Activated T-helper 1 cell treated with anti-CD3 and anti-CD28 coated beads, Interleukin-12 subunit alpha, Interleukin-12 subunit beta, Interleukin-2, Interleukin-4 antibody, amounts not matched to agents 30 ng/mL and 10 ng/mL and 1 ng/mL, durations not matched to agents 14 hours and 24 hours and 36 hours (primary cell): ENCODE results near the gene YDJC. TPM values are rescaled to one million over a fixed set of nuclear protein-coding genes. Genes with fewer than 3 reads are reported as not detected.
"Not testable (repeated sequence)": the region's sequence is repeated elsewhere in the genome, so short reads cannot be mapped to it uniquely, and the experiment has no call there.

Experiments used
- DNase-seq: peaks from one replicate; pipeline ENCODE4 v3.0.0; 2021; ENCODE audit warnings: low spot score
- H3K27ac Mint-ChIP-seq: one replicate; pipeline ENCODE4 v1.8.0; 2021; ENCODE audit warnings: mild to moderate bottlenecking, mixed read lengths
- H3K27me3 Mint-ChIP-seq: one replicate; pipeline ENCODE4 v1.8.0; 2022; ENCODE audit warnings: mild to moderate bottlenecking, moderate library complexity, mixed read lengths; ENCODE audit not compliant: insufficient read depth
- H3K36me3 Mint-ChIP-seq: one replicate; pipeline ENCODE4 v1.8.0; 2021; ENCODE audit warnings: low read depth, mixed read lengths
- H3K4me1 Mint-ChIP-seq: one replicate; pipeline ENCODE4 v1.8.0; 2021; ENCODE audit warnings: low read depth, mixed read lengths
- H3K4me3 Mint-ChIP-seq: one replicate; pipeline ENCODE4 v1.8.0; 2021; ENCODE audit warnings: mild to moderate bottlenecking, moderate library complexity, mixed read lengths
- H3K9me3 Mint-ChIP-seq: one replicate; pipeline ENCODE4 v1.8.0; 2021; ENCODE audit warnings: mixed read lengths
- intact Hi-C: fragments of 100-400 bp; cut with micrococcal nuclease; formaldehyde crosslinking; loops from one replicate; pipeline ENCODE4 v1.15.1; 2024
- total RNA-seq: library from RNA; stranded (reverse); gene quantifications from 2 replicates; pipeline ENCODE4 v1.2.3, GENCODE V29; 2022

The YDJC gene
- total RNA-seq, 1 donor from 2014 or later: 51.7 TPM

- no peak overlapping the region for H3K4me3 Mint-ChIP-seq
- peaks cover 15% of the 10 kb centered on the region for H3K36me3 Mint-ChIP-seq
- DNase-seq: no peak
- peak overlapping the region; percentile 21 for H3K27ac Mint-ChIP-seq
- H3K27me3 Mint-ChIP-seq: no peaks in the 10 kb centered on the region
- intact Hi-C loops: loop anchor here (10.0 kb wide), 1 partner anchor 179 kb away; no protein-coding TSS in a partner anchor
- H3K4me1 Mint-ChIP-seq: peaks cover 38% of the 10 kb centered on the region
- no peaks in the 10 kb centered on the region for H3K9me3 Mint-ChIP-seq
These were observed 44.4 kb downstream of the YDJC start for GRCh38 chr22:21585389-21585788.

- no peaks in the 10 kb centered on the region for H3K27me3 Mint-ChIP-seq
- DNase-seq: no peak
- H3K4me1 Mint-ChIP-seq: peaks cover 26% of the 10 kb centered on the region
- intact Hi-C loops: loop anchor here (10.0 kb wide), 1 partner anchor 182 kb away; no protein-coding TSS in a partner anchor
- no peak overlapping the region for H3K4me3 Mint-ChIP-seq
- peaks cover 14% of the 10 kb centered on the region for H3K36me3 Mint-ChIP-seq
- peak overlapping the region; percentile 38 for H3K27ac Mint-ChIP-seq
- no peaks in the 10 kb centered on the region for H3K9me3 Mint-ChIP-seq
These were observed 46.8 kb downstream of the YDJC start for GRCh38 chr22:21582801-21583740.

GRCh38 chr22:21581009-21581713, 48.7 kb downstream of the YDJC start:
- Mint-ChIP-seq H3K4me1 (peaks cover 16% of the 10 kb centered on the region), H3K36me3 (peaks cover 12% of the 10 kb centered on the region)
- not testable (repeated sequence) for DNase-seq, H3K27ac Mint-ChIP-seq, H3K4me3 Mint-ChIP-seq, H3K9me3 Mint-ChIP-seq, H3K27me3 Mint-ChIP-seq
- intact Hi-C loops: loop anchor here (10.0 kb wide), 1 partner anchor 184 kb away; no protein-coding TSS in a partner anchor

- H3K9me3 Mint-ChIP-seq, H3K4me3 Mint-ChIP-seq, H3K27me3 Mint-ChIP-seq, DNase-seq, H3K27ac Mint-ChIP-seq: not testable (repeated sequence)
- intact Hi-C loops: loop anchor here (10.0 kb wide), 1 partner anchor 184 kb away; no protein-coding TSS in a partner anchor
- Mint-ChIP-seq H3K4me1 (peaks cover 14% of the 10 kb centered on the region), H3K36me3 (peaks cover 11% of the 10 kb centered on the region)
These were observed 49.2 kb downstream of the YDJC start for GRCh38 chr22:21580623-21581007.

- peaks cover 11% of the 10 kb centered on the region for H3K4me1 Mint-ChIP-seq
- no peak for DNase-seq
- H3K27me3 Mint-ChIP-seq: no peaks in the 10 kb centered on the region
- intact Hi-C loops: no loop called here
- H3K27ac Mint-ChIP-seq: no peak overlapping the region
- no peak overlapping the region for H3K4me3 Mint-ChIP-seq
- peaks cover 7% of the 10 kb centered on the region for H3K36me3 Mint-ChIP-seq
- no peaks in the 10 kb centered on the region for H3K9me3 Mint-ChIP-seq
These were observed 50.4 kb downstream of the YDJC start for GRCh38 chr22:21579474-21579851.

Other genes with a start within 250 kb of the YDJC start
- 0.16 TPM in 1 of 2 replicates, not detected in the other for gene RIMBP3B, start 246.3 kb downstream of the YDJC start, total RNA-seq
- gene HIC2, start 212.7 kb downstream of the YDJC start, total RNA-seq: 5.7 and 6.2 TPM in 2 replicates
- gene TMEM191C, start 162.6 kb downstream of the YDJC start, total RNA-seq: 0.59 and 0.67 TPM in 2 replicates
- gene RIMBP3C, start 78.6 kb downstream of the YDJC start, total RNA-seq: 0.32 and 0.34 TPM in 2 replicates
- gene UBE2L3, start 62.3 kb downstream of the YDJC start, total RNA-seq: 58.3 and 62.4 TPM in 2 replicates
- gene CCDC116, start 2.7 kb upstream of the YDJC start, total RNA-seq: 0.54 and 0.73 TPM in 2 replicates
- gene SDF2L1, start 12.3 kb upstream of the YDJC start, total RNA-seq: 98.8 and 100 TPM in 2 replicates
- gene PPIL2, start 36.0 kb upstream of the YDJC start, total RNA-seq: 53.1 and 53.3 TPM in 2 replicates
- gene YPEL1, start 105.8 kb upstream of the YDJC start, total RNA-seq: 0.34 and 0.71 TPM in 2 replicates
- 80.2 and 91.3 TPM in 2 replicates for gene MAPK1, start 237.6 kb upstream of the YDJC start, total RNA-seq